Measurements from ENCODE around the gene DNAI1. TPM values are rescaled to one million over a fixed set of nuclear protein-coding genes. Genes with fewer than 3 reads are reported as not detected.

The DNAI1 gene
- total RNA-seq, 3 donors from 2014 or later, result not detected

DNA sequence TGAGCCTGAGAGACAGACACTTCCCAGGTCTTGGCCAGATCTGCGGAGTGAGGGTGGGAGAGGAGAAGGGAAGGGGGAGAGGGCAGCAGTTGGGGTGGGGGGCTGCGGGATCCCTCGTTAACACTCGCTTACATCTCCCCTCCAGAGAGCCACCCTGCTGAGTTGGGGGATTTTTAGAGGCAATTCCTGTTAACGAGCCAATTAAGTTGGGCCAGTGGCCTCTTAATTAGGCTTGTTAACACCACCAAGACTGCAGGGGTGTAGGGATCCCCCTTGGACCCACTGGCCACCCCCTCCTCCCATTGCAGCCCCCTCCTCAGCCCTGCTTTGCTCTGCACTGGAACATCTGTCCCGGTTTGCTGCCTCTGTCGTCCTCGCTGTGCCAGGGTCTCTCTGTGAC is 107.3 kb downstream of the DNAI1 start:
- H3K36me3 Mint-ChIP-seq (ENCODE audit: insufficient read depth), result no peaks in the 10 kb centered on the region
- DNase-seq (no peak), ATAC-seq (no peak)
- no peak overlapping the region for H3K4me3 Mint-ChIP-seq
- peaks cover 3% of the 10 kb centered on the region for H3K9me3 Mint-ChIP-seq
- H3K27me3 Mint-ChIP-seq (ENCODE audit: low read depth), result peaks cover 36% of the 10 kb centered on the region
- no peaks in the 10 kb centered on the region for H3K4me1 Mint-ChIP-seq (ENCODE audit: low read depth)

DNA sequence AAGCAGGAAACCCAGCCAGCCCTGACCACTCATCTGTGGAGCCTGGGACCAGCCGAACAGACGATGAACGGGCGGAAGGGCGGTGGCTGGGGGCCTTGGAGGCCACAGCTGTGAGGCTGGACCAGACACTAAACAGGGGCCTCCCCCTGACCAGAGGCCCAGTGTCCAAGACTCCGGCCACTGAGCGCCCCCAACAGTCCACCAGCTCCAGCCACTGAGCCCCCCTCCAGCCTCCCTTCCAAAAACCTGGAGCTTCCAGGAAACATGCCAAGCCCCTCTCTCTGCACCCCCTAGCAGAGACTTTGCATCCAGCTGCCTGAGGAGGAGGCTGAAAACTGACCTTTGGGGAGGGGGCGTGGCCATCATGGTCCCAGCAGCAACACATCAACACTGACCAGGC is 107.7 kb downstream of the DNAI1 start:
- H3K36me3 Mint-ChIP-seq (ENCODE audit: insufficient read depth), result no peaks in the 10 kb centered on the region

GRCh38 chr9:34566972-34567371 is 108.4 kb downstream of the DNAI1 start:
- H3K4me3 Mint-ChIP-seq, result no peak overlapping the region

More for the DNA sequence above, 107.7 kb downstream of the DNAI1 start:
- no peaks in the 10 kb centered on the region for H3K4me1 Mint-ChIP-seq (ENCODE audit: low read depth)
- H3K4me3 Mint-ChIP-seq, result no peak overlapping the region
- peaks cover 3% of the 10 kb centered on the region for H3K9me3 Mint-ChIP-seq
- ATAC-seq (no peak), DNase-seq (no peak)
- H3K27me3 Mint-ChIP-seq (ENCODE audit: low read depth), result peaks cover 36% of the 10 kb centered on the region

DNA sequence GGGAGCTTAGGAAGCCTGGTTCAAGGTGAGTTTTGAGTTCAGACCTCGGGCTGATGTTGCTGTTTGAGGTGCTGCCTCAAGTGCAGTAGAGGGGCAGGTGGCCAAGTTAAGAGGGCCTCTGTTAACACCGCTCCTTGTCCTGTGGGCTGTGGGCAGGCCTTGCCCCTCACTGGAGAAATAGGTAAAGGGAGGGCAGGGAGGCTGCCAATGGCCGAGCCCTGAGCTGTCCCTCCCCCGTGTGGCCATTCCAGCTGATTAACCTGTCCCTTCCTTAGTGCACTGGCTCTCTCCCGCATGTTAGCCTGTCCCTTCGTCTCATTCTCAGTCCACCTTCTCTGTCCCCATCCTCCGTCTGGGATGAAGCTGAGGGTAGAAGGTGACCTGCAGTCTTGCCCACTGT is 109.5 kb downstream of the DNAI1 start:
- Mint-ChIP-seq H3K36me3 (ENCODE audit: insufficient read depth) (no peaks in the 10 kb centered on the region), H3K9me3 (no peaks in the 10 kb centered on the region), H3K27me3 (ENCODE audit: low read depth) (peaks cover 39% of the 10 kb centered on the region), H3K4me1 (ENCODE audit: low read depth) (no peaks in the 10 kb centered on the region), H3K4me3 (no peak overlapping the region)
- no peak for ATAC-seq
- no peak for DNase-seq

More at GRCh38 chr9:34566972-34567371, 108.4 kb downstream of the DNAI1 start:
- no peak for DNase-seq
- Mint-ChIP-seq H3K4me1 (ENCODE audit: low read depth) (no peaks in the 10 kb centered on the region), H3K9me3 (no peaks in the 10 kb centered on the region), H3K36me3 (ENCODE audit: insufficient read depth) (no peaks in the 10 kb centered on the region), H3K27me3 (ENCODE audit: low read depth) (peaks cover 38% of the 10 kb centered on the region)
- ATAC-seq, result no peak

DNA sequence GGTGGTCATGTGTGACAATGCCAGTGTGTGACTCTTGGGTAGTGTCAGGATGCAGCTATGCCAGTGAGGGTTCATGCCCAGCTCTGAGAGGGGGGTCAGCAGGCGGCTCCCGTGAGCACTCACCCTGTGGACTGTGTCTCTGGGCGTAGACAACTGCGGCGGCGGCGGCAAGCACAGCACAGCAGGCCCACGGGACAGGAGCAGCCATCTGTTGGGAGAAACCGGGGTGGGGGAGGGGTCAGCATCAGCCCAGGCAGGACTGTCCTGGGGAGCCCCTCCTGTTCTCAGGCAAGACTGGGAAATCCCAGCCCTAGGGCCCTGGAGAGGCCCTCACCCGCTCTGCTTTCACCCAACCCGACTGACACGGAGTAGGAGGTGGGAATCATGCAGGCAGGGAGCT is 110.2 kb downstream of the DNAI1 start:
- no peaks in the 10 kb centered on the region for H3K36me3 Mint-ChIP-seq (ENCODE audit: insufficient read depth)
- H3K9me3 Mint-ChIP-seq, result no peaks in the 10 kb centered on the region
- ATAC-seq, result no peak
- H3K27me3 Mint-ChIP-seq (ENCODE audit: low read depth), result peaks cover 39% of the 10 kb centered on the region
- no peak overlapping the region for H3K4me3 Mint-ChIP-seq
- no peaks in the 10 kb centered on the region for H3K4me1 Mint-ChIP-seq (ENCODE audit: low read depth)
- no peak for DNase-seq

GRCh38 chr9:34570376-34570775 is 111.8 kb downstream of the DNAI1 start:
- DNase-seq (no peak), ATAC-seq (no peak)
- Mint-ChIP-seq H3K36me3 (ENCODE audit: insufficient read depth) (no peaks in the 10 kb centered on the region), H3K4me1 (ENCODE audit: low read depth) (no peaks in the 10 kb centered on the region), H3K27me3 (ENCODE audit: low read depth) (peaks cover 40% of the 10 kb centered on the region), H3K9me3 (no peaks in the 10 kb centered on the region), H3K4me3 (no peak overlapping the region)

Other genes starting within 250 kb of the DNAI1 start
- 1 to 10 TPM; 2.2 to 2.6 (median 2.5) TPM for gene KIF24, start 129.5 kb upstream of the DNAI1 start, total RNA-seq
- gene NUDT2, start 129.2 kb upstream of the DNAI1 start, total RNA-seq, result 10 to 100 TPM; 23.5 to 27.9 (median 25.9) TPM
- gene MYORG, start 81.9 kb upstream of the DNAI1 start, total RNA-seq, result 1 to 10 TPM in 1 of 3 donors, under 1 TPM in 2; 0.60 to 1.8 (median 0.87) TPM
- 10 to 100 TPM; 23.1 to 31.2 (median 26.4) TPM for gene FAM219A, start 235 bp upstream of the DNAI1 start, total RNA-seq
- not detected for gene ENHO, start 64.2 kb downstream of the DNAI1 start, total RNA-seq
- gene CNTFR, start 130.9 kb downstream of the DNAI1 start, total RNA-seq, result under 1 TPM in 1 of 3 donors, not detected in 2; 0.18 TPM
- 10 to 100 TPM; 26.6 to 30.2 (median 29.9) TPM for gene RPP25L, start 153.3 kb downstream of the DNAI1 start, total RNA-seq
- gene DCTN3, start 161.7 kb downstream of the DNAI1 start, total RNA-seq, result 10 to 100 TPM; 58.8 to 69.2 (median 64.2) TPM
- not detected for gene ARID3C, start 170.3 kb downstream of the DNAI1 start, total RNA-seq
- 100 to 1,000 TPM; 120 to 128 (median 123) TPM for gene SIGMAR1, start 179.0 kb downstream of the DNAI1 start, total RNA-seq
- 10 to 100 TPM; 29.8 to 37.7 (median 30.3) TPM for gene GALT, start 187.9 kb downstream of the DNAI1 start, total RNA-seq
- gene IL11RA, start 193.4 kb downstream of the DNAI1 start, total RNA-seq, result 10 to 100 TPM in 1 of 3 donors, 1 to 10 TPM in 2; 7.7 to 10.4 (median 8.8) TPM
- under 1 TPM; 0.24 to 0.43 (median 0.26) TPM for gene CCL27, start 203.9 kb downstream of the DNAI1 start, total RNA-seq
- gene CCL19, start 232.5 kb downstream of the DNAI1 start, total RNA-seq, result 1 to 10 TPM in 2 of 3 donors, under 1 TPM in 1; 0.82 to 1.1 (median 1.0) TPM

Data from activated T-cell treated with anti-CD3 and anti-CD28 coated beads, Interleukin-2, amount 50 U/mL, for 4 hours (primary cell).